GM12878 (cell line): ENCODE measurements around the gene PPP2R3A. TPM values are rescaled to one million over a fixed set of nuclear protein-coding genes. Genes with fewer than 3 reads are reported as not detected.

Experiments used
- CBFB ChIP-seq: IDR thresholded peaks from 2 replicates; pipeline ENCODE4 v1.6.1; 2016; ENCODE audit warnings: antibody characterized with exemption, low read depth
- CEBPB ChIP-seq, 2 experiments: fragments of 150-350 bp in 1 of 2; IDR thresholded peaks; 2 replicates each; pipeline ENCODE4 v1.6.1; 2012 to 2014; ENCODE audit warnings: low read depth in 2 of 2, low read length in 2 of 2, borderline replicate concordance in 1 of 2, inconsistent platforms in 1 of 2
- ESRRA ChIP-seq: IDR thresholded peaks from 2 replicates; pipeline ENCODE4 v1.6.1; 2012; ENCODE audit warnings: mild to moderate bottlenecking, low read length, improper control_type of control experiment
- HCFC1 ChIP-seq: fragments of 150-350 bp; IDR thresholded peaks from 2 replicates; pipeline ENCODE4 v1.6.1; 2014; ENCODE audit warnings: low read length
- IKZF2 ChIP-seq, 2 experiments: fragments of 450-650 bp; IDR thresholded peaks; 2 replicates each; pipeline ENCODE4 v1.6.1; 2017; ENCODE audit warnings: mild to moderate bottlenecking in 2 of 2, moderate library complexity in 2 of 2
- NFYB ChIP-seq: IDR thresholded peaks from 2 replicates; pipeline ENCODE4 v1.6.1; 2011; ENCODE audit warnings: low read depth, mild to moderate bottlenecking, low read length, improper control_type of control experiment, moderate library complexity; ENCODE audit not compliant: insufficient read depth
- NR2C2 ChIP-seq: IDR thresholded peaks from 2 replicates; pipeline ENCODE4 v1.6.1; 2011; ENCODE audit warnings: borderline replicate concordance, low read depth; ENCODE audit not compliant: control insufficient read depth, insufficient read length
- PKNOX1 ChIP-seq: fragments of 450-650 bp; IDR thresholded peaks from 2 replicates; pipeline ENCODE4 v1.6.1; 2016; ENCODE audit warnings: mild to moderate bottlenecking
- PML ChIP-seq: IDR thresholded peaks from 2 replicates; pipeline ENCODE4 v1.6.1; 2012; ENCODE audit warnings: low read length, inconsistent platforms
- RAD21 ChIP-seq: IDR thresholded peaks from 2 replicates; pipeline ENCODE4 v1.6.1; 2011; ENCODE audit warnings: mild to moderate bottlenecking, low read depth, low read length, moderate library complexity; ENCODE audit not compliant: insufficient read depth
- RELA ChIP-seq: fragments of 450-650 bp; IDR thresholded peaks from 2 replicates; pipeline ENCODE4 v1.8.0; 2014; ENCODE audit warnings: borderline replicate concordance; ENCODE audit not compliant: partially characterized antibody
- SIX5 ChIP-seq: IDR thresholded peaks from 2 replicates; pipeline ENCODE4 v1.6.1; 2011; ENCODE audit warnings: mild to moderate bottlenecking, low read depth, low read length, moderate library complexity; ENCODE audit not compliant: severe bottlenecking
- SUPT20H ChIP-seq: IDR thresholded peaks from 2 replicates; pipeline ENCODE4 v1.6.1; 2011; ENCODE audit warnings: low read depth, mild to moderate bottlenecking, low read length, moderate library complexity, borderline replicate concordance; ENCODE audit not compliant: control insufficient read depth
- TAF1 ChIP-seq: IDR thresholded peaks from 2 replicates; pipeline ENCODE4 v1.6.1; 2011; ENCODE audit warnings: mild to moderate bottlenecking, low read depth, low read length, borderline replicate concordance
- TCF12 ChIP-seq: IDR thresholded peaks from 2 replicates; pipeline ENCODE4 v1.6.1; 2011; ENCODE audit warnings: low read depth, mild to moderate bottlenecking, low read length
- ZBTB11 ChIP-seq: fragments of 450-650 bp; formaldehyde crosslinking; IDR thresholded peaks from 2 replicates; pipeline ENCODE4 v1.5.0; 2022; ENCODE audit warnings: mild to moderate bottlenecking, missing genetic modification characterization
- ZZZ3 ChIP-seq: IDR thresholded peaks from 2 replicates; pipeline ENCODE4 v1.6.1; 2011; ENCODE audit warnings: low read depth; ENCODE audit not compliant: control insufficient read depth, insufficient read length
- polyA plus RNA-seq, 11 experiments: library from polyadenylated mRNA; depleted of rRNA in 4 of 11; unstranded in 6 of 11; stranded (reverse) in 5 of 11; fragments of >200 nt; fragmentation: Nextera tagmentation in 4 of 11; fragmentation: Illumina TruSeq in 1 of 11; extraction: Ambion mirVana in 4 of 11; extraction: Trizol in 1 of 11; gene quantifications; 1 replicate in 1 of 11; 2 replicates in 10 of 11; pipeline versions ENCODE4 v1.2.1 to v1.2.3, GENCODE V29; 2011 to 2016; ENCODE audit warnings: inconsistent platforms in 2 of 11, missing spikeins in 2 of 11, low read depth in 1 of 11
- total RNA-seq, 4 experiments: library from RNA; depleted of rRNA in 3 of 4; stranded (reverse); fragments of >200 nt in 3 of 4; fragmentation: Illumina TruSeq in 1 of 4; extraction: Trizol in 1 of 4; gene quantifications; 2 replicates each; pipeline versions ENCODE4 v1.2.1 to v1.2.3, GENCODE V29; 2013 to 2021
- TF ChIP-seq, protein P1 (sequence below): fragments of 450-650 bp; IDR thresholded peaks from 2 replicates; pipeline ENCODE4 v1.6.1; 2016; ENCODE audit warnings: mild to moderate bottlenecking, moderate library complexity, borderline replicate concordance
- TF ChIP-seq, protein P2 (sequence below): IDR thresholded peaks from 2 replicates; pipeline ENCODE4 v1.6.1; 2011; ENCODE audit warnings: borderline replicate concordance, low read depth, mild to moderate bottlenecking, moderate library complexity, mixed read lengths, low read length; ENCODE audit not compliant: insufficient read depth; ENCODE audit errors: extremely low read length
- TF ChIP-seq, protein P3 (sequence below): fragments of 150-350 bp; IDR thresholded peaks from 2 replicates; pipeline ENCODE4 v1.6.1; 2014; ENCODE audit warnings: mild to moderate bottlenecking, low read depth, low read length

PPP2R3A gene
- total and polyA plus RNA-seq, 10 of the 15 experiments (the other 5 are each of a cell fraction or from before 2014, with no cell fraction given) = under 0.01 to 0.16 (median 0.06) TPM; not detected in 5

GRCh38 chr3:136196064-136196400, 230.5 kb downstream of the PPP2R3A start, which contains the start of gene MSL2 (continued):
- TF ChIP-seq, protein P1, sequence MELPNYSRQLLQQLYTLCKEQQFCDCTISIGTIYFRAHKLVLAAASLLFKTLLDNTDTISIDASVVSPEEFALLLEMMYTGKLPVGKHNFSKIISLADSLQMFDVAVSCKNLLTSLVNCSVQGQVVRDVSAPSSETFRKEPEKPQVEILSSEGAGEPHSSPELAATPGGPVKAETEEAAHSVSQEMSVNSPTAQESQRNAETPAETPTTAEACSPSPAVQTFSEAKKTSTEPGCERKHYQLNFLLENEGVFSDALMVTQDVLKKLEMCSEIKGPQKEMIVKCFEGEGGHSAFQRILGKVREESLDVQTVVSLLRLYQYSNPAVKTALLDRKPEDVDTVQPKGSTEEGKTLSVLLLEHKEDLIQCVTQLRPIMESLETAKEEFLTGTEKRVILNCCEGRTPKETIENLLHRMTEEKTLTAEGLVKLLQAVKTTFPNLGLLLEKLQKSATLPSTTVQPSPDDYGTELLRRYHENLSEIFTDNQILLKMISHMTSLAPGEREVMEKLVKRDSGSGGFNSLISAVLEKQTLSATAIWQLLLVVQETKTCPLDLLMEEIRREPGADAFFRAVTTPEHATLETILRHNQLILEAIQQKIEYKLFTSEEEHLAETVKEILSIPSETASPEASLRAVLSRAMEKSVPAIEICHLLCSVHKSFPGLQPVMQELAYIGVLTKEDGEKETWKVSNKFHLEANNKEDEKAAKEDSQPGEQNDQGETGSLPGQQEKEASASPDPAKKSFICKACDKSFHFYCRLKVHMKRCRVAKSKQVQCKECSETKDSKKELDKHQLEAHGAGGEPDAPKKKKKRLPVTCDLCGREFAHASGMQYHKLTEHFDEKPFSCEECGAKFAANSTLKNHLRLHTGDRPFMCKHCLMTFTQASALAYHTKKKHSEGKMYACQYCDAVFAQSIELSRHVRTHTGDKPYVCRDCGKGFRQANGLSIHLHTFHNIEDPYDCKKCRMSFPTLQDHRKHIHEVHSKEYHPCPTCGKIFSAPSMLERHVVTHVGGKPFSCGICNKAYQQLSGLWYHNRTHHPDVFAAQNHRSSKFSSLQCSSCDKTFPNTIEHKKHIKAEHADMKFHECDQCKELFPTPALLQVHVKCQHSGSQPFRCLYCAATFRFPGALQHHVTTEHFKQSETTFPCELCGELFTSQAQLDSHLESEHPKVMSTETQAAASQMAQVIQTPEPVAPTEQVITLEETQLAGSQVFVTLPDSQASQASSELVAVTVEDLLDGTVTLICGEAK = no peak
- TF ChIP-seq TCF12 (no peak), RELA (no peak), ZBTB11 (CRISPR knock-in tag) (no peak), HCFC1 (no peak), NFYB (no peak), CBFB (no peak), ESRRA (no peak), PML (peak; percentile 21; the same call in 1 of the 2 replicates), CEBPB (IDR thresholded peaks at IDR 0.05; ENCODE audit: borderline replicate concordance in 1 of 2, low read depth in 2 of 2, low read length in 2 of 2) (no peak), IKZF2 (IDR thresholded peaks at IDR 0.05) (peak; percentile 99; a peak in 3 of 4 replicates), PKNOX1 (no peak), SIX5 (no peak), ZZZ3 (no peak), TAF1 (no peak; the same call in 1 of the 2 replicates), RAD21 (no peak), NR2C2 (no peak), SUPT20H (no peak)
- TF ChIP-seq, protein P2, sequence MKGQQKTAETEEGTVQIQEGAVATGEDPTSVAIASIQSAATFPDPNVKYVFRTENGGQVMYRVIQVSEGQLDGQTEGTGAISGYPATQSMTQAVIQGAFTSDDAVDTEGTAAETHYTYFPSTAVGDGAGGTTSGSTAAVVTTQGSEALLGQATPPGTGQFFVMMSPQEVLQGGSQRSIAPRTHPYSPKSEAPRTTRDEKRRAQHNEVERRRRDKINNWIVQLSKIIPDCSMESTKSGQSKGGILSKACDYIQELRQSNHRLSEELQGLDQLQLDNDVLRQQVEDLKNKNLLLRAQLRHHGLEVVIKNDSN = no peak
- TF ChIP-seq, protein P3, sequence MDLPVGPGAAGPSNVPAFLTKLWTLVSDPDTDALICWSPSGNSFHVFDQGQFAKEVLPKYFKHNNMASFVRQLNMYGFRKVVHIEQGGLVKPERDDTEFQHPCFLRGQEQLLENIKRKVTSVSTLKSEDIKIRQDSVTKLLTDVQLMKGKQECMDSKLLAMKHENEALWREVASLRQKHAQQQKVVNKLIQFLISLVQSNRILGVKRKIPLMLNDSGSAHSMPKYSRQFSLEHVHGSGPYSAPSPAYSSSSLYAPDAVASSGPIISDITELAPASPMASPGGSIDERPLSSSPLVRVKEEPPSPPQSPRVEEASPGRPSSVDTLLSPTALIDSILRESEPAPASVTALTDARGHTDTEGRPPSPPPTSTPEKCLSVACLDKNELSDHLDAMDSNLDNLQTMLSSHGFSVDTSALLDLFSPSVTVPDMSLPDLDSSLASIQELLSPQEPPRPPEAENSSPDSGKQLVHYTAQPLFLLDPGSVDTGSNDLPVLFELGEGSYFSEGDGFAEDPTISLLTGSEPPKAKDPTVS = no peak
